Middle frontal gyrus (tissue), 1 donor: ENCODE data around the gene CAPN6.

Source experiments
- DNase-seq: peaks from one replicate; pipeline ENCODE4 v3.0.0-alpha.2; 2015; ENCODE audit warnings: low spot score; ENCODE audit errors: extremely low spot score

CAPN6 gene, protein sequence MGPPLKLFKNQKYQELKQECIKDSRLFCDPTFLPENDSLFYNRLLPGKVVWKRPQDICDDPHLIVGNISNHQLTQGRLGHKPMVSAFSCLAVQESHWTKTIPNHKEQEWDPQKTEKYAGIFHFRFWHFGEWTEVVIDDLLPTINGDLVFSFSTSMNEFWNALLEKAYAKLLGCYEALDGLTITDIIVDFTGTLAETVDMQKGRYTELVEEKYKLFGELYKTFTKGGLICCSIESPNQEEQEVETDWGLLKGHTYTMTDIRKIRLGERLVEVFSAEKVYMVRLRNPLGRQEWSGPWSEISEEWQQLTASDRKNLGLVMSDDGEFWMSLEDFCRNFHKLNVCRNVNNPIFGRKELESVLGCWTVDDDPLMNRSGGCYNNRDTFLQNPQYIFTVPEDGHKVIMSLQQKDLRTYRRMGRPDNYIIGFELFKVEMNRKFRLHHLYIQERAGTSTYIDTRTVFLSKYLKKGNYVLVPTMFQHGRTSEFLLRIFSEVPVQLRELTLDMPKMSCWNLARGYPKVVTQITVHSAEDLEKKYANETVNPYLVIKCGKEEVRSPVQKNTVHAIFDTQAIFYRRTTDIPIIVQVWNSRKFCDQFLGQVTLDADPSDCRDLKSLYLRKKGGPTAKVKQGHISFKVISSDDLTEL

DNA sequence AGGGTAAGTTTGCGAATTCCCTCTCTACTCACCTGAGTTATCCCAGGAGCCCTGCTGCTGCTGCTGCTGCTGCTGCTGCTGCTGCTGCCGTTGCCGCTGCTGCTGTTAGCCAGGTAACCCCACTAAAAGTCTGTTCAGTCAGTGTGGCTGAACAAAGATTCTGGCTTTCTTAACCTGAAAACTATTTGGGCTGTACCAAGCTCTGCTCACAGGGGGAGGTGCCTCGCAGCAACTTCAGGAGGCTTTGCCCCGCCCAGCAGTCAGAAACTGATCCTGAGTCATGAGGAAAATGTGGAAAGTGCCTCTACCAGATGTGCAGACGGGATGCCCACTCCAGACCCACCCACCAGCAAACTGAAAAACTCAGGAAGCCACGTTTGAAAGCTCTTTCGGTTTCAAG, at the start of gene CAPN6:
Gene CAPN6, minus strand, starts transcription at position 145 of the 400 bp plus-strand sequence. CDS start 6,547 bp downstream, outside the sequence.
- no peak for DNase-seq

DNA sequence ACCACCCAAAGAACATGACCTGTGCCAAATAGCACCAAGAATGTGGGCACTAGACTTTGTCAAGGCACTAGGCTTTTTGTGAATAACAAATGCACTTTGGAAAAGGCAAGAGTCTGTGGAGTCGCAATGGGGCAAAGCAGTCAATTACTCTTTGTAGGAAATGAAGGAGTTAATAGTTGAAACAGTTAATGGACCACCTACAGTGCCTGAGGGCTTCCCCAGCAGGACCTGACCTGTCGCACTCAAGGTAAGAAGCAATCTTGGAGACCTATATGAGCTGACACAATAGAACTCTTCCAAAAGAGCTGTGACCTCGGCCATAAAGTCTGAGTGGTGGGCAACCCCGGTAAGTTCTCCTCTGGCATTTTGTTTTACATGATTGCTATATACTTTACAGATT, 49.2 kb upstream of the CAPN6 start:
- no peak for DNase-seq

DNA sequence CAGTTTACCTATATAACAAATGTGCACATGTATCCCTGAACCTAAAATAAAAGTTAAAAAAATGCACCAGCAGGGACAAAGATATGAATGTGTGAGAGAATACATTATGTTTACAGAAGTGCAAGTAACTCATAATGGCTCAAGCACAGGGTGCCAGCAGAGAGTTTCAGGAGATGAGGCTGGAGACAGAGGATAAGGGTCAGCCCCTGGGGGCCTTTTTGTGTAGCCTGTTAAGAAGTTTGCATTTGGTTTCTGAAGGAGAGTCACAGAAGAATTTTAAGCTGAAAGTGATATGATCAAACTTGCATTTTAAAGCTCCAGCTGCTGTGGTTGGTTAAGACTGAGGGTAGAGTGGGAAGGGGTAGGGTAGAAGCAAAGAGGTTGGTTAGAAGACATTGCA, 48.6 kb upstream of the CAPN6 start:
- no peak for DNase-seq

DNA sequence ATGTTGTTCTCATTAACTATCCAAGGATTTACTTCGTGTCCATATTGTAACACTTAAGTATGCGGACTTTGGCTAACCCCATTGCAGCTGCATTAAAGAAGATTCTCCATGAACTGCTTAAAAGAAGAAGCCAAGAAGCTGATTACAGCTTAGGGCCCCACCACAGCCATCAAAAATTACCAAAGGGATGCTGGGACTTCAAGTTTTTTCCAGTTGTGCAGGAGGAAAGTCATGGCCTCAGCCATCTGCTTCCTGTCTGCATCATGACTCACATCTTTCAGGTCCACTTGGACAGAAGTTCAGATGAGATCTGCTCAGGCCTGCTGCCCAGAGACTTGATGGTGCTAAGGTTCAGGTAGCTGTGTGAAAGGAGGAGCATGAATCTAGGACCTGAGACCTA, 38.8 kb upstream of the CAPN6 start:
- no peak for DNase-seq

DNA sequence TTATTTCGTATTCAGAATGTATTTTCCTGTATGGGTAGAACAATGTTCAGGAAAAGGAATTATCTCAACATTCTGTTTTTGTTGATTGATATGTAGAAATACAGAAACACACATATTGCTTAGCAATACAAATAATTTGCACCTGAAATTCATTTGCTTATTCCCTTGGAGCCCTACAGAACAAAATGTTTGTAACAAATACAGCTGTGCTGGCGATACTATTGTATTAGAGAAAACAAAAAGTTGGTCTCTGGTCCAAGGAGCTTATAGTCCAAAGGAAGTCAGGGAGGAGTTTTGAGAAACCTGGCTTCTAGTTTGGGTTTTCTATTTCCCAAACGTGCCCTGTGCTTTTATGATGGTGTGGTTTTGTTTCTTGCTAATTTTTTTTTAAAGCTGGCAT, 37.8 kb upstream of the CAPN6 start:
- no peak for DNase-seq

DNA sequence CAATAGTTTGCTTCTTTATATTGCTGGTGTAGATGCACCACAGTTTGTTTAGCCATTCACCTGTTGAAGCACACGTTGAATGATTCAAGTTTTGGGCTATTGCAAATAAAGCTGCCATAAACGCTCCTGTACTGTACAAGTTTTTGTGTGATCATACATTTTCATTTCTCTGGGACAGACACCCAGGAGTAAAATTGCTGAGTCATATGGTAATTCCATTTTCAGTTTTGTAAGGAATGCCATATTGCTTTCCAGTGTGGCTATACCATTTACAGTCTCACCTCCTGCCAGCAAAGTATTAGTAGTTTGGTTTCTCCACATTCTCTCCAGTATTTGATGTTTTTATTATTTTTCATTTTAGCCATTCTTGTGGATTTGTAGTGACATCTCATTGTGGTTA, 32.0 kb upstream of the CAPN6 start:
- DNase-seq = no peak

DNA sequence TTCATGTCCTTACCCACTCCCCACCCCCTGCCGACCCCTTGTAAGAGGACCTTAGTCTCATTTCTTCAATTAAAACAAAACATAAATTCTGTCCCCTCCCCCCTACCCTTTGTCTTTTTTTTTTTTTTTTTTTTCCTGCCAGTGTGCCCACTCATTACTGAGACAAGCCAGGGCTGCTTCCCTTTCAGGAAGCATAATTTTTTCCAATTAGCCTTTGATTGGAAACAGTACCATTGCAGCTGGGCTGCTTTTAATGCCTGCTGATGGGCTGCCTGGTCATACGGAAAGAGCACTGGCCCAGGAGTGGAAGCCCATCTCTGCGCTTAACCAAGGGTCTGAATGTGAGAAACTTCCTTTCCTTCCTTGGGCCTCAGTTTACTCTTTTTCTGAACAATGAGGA, 18.6 kb upstream of the CAPN6 start:
- DNase-seq = no peak

DNA sequence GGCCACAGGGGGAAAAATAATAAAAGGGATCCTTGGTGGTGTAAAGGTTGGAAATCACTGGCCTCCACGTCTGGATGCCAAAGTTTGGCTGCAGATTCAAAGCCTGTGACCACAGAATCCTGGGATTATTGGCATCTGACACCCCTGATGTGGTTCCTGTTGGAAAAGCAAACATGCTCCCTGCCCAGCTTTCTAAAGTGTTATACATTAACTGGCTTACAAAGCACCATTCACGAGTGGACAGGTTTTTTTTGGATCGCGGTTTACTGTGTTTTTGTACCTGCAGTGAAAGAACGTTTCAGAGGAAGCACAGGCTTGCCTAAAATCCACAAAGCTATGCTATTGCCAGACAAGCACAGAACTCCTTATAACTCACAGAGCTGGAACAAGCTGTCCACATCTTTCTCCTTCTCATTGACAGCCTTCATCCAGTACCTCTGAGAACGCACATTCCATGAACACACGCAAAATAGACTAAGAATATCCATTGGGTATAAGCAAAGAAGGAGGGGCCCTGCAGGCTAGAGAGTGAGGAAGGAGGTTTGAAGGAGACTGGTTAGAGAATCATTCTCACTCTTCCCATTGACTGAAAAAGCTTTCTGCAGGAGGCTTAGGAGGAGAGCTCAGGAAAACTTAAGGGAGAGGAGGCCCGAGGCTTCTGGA, 14.5 kb upstream of the CAPN6 start:
- DNase-seq = no peak

DNA sequence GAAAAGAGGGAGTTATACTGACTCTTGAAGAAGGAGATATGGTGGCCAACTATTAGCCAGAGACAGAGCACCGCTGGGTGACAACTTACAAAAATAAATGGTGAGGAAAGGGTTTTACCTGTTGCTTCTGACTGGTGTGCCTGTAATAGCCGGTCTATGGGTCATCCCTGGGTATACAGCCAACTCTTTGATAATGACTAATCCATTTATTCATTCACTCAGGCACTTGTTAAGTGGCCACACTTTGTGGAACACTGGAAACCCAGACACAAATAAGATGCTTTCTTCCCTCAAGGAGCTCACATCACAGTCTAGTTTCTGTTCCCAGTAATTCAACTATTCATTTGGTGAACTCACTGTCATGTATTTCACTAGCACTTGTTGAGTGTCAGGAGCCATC, 13.2 kb upstream of the CAPN6 start:
- no peak for DNase-seq

DNA sequence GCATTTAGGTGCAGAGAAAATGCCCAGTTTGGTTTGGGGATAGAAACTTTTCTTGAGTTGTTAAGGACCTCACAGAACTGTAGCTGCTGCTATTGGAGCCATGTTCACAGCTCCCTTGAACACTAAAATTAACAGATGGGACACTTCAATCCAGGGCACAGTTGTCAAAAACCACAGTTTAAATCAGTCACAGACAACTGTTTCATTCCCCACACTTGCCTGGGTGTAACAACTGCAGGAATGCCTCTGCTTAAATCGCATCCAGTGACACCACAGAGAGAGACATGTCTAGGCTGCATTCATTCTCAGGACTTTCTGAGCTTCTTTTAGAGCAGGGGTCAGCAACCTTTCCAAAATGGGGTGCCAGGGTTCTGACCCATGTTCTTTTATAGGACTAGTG, 12.7 kb upstream of the CAPN6 start:
- DNase-seq = no peak

DNA sequence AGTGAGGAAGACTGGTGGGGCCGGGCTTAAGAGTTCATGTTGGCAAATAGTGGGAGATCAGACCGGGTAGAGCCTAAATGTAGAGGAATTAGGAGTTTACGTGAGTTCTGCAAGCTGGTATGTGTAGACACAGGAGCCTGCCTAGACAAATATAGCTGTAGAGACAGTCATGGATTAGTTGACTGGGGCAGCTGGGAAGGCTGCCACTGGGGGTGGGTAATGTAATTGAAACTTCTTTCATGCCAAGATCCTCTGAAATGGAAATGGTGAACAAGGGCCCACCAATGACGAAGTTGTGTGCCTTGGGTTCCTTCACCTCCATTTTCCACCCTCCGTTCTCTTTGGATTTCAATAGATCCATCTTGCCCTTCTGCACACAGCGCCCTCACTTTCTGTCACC, 11.9 kb upstream of the CAPN6 start:
- no peak for DNase-seq

DNA sequence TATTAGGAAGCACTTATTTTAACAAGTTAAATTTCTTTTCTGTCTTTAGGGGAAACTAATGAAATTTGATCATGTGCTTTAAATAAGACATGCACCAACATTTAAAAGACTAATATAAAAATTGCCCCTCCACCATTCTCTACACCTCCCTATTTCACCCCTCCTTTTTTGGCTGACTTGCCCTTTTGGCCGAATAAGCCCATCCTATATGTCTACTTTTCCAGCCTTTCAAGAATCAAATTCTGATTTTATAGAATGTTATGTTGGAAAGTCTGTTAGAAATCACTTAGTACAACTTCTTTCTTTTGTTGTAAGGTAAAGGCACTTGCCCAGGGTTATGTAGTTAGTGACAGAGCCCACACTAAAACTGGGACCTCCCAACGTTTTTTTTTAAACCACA, 1.8 kb downstream of the CAPN6 start:
- no peak for DNase-seq

DNA sequence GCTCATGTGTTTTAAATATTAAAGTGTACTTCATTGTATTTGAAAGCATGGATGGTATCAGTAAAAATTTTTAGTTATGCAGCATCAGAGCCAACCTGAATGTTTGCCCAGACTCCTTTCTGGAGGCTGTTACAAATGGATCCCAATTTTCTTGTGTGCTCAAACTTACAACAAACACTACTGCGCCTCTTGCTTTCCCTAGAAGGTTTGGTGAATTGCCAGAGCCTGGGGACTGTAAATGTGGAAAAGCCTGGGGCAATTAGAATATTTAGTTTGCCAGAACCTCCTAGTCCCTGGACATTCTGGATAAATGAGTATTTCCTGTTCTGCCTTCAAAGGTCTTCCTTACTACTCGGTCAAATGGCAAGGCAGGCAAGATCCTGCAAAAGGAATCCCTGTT, 4.8 kb downstream of the CAPN6 start:
- DNase-seq = no peak

DNA sequence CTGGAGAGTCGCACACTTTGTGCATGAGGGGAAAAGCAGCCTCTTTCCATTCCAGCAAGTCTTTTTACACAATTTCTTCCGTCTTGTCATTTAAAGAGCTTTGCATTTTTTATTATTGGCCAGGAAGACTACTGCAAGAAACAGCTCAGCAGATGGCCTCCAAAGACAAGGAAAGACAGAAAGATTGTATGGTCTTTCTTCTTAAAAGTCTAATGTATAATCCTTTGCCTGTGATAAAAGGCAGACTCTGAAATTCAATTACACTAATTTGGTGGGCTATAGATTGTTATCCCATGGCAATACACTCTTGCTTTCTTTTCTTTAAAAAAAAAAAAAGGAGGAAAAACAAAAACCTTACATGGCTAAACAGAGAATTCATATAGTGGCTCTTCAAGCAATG, 5.9 kb downstream of the CAPN6 start:
- no peak for DNase-seq

DNA sequence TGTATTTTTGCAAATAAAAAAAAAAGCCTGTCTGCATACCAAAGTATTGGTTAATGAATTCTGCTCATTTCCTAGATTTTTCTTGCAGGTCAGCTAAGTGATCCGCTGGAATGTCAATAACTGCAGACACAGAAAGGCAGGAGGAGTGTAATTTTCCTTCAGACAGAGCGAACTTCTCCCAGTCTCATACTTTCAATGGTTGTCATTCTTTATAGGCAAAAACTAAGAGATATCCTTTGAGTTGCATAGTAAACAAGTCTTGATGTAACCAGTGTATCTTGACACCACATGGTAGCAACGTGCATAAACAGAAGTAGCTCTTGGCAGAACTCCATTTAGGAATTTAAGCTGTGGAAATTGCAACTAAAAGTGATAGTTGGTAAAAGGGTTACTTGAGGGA, 8.2 kb downstream of the CAPN6 start:
- no peak for DNase-seq

DNA sequence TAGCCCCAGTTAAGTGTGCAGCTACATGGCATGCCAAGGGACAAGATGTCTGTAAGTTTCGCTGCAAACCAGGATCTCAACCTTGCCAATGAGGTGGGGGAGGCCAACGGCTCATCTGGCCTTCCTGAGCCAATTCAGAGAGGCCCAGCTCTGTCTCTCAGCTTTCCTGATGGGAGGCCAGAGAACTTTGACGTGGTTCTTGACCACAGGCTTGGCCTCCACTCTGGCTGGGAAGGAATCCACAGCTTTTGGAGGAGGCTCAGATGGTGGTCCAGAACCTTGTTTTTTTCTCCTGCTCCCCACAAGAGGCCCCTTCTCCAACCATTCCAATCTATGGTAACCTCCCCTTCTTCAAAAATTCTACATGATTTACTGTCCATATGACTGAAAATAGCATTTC, 9.8 kb downstream of the CAPN6 start:
- no peak for DNase-seq

DNA sequence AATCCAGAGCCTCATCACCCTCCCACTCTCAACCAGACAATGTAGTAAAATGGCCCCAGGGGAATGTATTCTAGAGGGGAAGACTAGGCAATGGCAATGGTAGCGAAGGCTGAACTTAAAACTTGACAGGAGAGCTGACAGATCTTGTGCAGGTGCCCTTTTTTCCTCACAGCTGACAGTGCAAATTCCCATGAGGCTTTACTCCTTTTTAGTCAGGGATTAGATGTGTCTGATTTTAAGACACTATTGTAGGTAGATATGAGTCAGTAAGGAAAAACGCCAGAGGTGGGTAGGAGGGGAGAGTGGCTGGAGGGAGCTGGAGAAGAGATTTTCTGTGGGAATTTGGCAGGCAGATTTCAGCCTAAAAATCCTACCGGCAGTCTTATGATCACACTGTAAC, 10.7 kb downstream of the CAPN6 start:
- no peak for DNase-seq

DNA sequence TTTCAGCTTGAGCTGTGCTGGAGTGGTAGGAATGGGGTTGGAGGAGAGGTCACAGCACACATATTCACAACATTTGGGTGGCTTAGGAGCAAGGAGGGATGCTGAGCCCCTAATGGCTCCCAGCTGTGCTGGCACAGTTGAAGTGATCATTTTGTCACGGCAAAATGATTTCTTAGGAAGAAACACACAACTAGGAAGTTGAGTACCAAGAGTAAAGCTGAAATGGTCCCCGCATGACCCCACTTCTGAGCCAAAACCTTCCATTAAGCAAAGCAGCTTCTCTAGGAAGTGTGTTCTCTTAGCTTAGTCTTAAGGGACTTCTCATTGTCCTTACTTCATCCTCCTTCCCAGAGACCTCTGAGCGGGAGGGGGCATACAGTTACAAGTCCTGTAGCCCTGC, 12.6 kb downstream of the CAPN6 start:
- no peak for DNase-seq

DNA sequence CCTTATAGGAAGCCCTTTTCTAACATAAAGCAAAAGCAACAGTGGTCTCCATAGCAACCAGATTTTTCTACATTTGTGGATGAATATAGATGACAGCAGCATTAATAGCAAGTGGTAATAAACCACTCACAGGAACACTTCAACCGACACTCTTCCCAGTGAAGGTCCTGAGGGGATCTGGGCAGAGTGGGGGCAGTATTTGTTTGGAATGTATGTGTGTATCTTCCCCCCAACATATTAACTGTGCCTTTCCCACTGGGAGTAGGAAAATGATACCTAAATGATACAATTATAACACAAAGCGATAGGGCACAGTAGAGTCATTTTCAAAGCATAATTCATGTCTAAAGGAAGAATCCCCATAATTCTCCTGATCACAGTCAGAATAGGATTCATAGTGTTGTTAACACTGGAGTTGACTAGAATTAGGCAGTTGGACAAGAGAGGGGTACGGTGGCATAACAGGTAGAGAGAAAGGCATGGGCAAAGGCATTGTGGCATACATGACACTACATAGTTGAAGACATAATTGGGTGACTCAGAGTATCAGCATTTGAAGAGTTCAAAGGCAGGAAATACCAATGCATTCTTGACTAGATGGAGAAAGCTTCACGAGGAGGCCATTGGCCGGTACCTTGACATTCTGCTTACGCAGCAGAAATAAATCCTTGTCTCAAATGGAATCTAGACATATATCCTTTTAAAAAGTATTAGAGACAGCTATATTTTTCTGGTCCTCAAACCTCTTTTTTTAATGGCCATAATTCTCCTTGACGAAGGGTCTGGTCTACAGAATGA, 15.2 kb downstream of the CAPN6 start:
- DNase-seq = no peak

DNA sequence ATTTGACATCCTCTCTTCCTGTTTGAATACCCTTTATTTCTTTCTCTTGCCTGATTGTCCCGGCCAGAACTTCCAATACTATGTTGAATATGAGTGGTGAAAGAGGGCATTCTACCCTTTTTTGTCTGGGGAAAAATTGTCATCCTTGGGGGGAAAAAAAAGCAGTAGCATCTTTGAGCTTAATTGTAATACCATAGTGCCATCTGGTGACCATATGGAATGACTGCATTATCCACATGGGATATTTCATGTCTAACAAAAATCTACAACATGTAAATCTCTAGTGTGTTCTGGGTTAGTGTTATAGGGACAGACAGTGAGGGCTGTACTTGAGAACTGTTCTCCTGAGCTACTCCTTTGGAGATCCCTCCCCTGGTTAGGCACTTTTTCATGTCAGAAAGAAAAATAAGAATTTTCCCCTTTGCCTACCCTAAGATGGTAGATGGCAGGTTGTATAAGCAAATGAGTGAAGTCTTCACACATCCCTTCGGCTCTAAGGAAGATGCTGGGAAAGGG, 26.0 kb downstream of the CAPN6 start:
- no peak for DNase-seq

DNA sequence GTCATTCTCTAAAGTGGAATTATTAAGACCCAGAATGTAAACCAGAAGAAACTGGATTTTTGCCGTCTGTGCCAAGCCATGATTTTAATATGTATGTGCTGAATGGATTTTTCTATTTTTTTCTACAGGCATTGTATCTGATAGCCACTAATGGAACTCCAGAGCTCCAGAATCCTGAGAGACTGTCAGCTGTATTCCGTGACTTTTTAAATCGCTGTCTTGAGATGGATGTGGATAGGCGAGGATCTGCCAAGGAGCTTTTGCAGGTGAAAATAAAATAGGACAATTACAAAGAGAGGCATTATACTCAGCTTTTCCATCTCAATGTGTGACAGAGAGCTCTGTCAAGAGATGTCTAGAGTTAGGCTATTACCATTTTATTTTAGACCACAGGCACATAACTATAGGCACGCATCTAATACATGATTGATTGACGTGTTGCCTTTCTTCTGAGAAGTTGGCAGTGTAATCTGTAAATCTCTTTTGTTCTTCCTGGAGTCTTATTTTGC, 53.9 kb downstream of the CAPN6 start:
- DNase-seq = no peak
